Fibroblast of lung (primary cell): Measurements from ENCODE around the gene AKAP10. TPM values are rescaled to one million over a fixed set of nuclear protein-coding genes. Genes with fewer than 3 reads are reported as not detected.

Experiments
- DNase-seq, 2 donors: peaks; one replicate each; pipeline versions ENCODE4 v3.0.0 to v3.0.0-alpha.2; 2010; ENCODE audit warnings: low read depth in 2 of 2
- H2AFZ ChIP-seq: 2 replicates; pipeline ENCODE4 v1.5.1; 2012; ENCODE audit warnings: low read length, control low read depth, inconsistent platforms
- H3K27ac ChIP-seq: 2 replicates; pipeline ENCODE4 v1.5.1; 2011; ENCODE audit warnings: low read length, control low read depth; ENCODE audit not compliant: insufficient read depth
- H3K27me3 ChIP-seq: 2 replicates; pipeline ENCODE4 v1.5.1; 2011; ENCODE audit warnings: mild to moderate bottlenecking, low read length; ENCODE audit not compliant: control insufficient read depth, insufficient read depth
- H3K36me3 ChIP-seq: 2 replicates; pipeline ENCODE4 v1.5.1; 2011; ENCODE audit warnings: low read length; ENCODE audit not compliant: control insufficient read depth, insufficient read depth
- H3K4me1 ChIP-seq: 2 replicates; pipeline ENCODE4 v1.5.1; 2011; ENCODE audit warnings: low read length; ENCODE audit not compliant: control insufficient read depth, insufficient read depth; ENCODE audit errors: extremely low read depth
- H3K4me2 ChIP-seq: 2 replicates; pipeline ENCODE4 v1.5.1; 2011; ENCODE audit warnings: low read length, control low read depth; ENCODE audit not compliant: insufficient read depth; ENCODE audit errors: extremely low read depth
- H3K4me3 ChIP-seq, 4 experiments: fragments of 200-600 bp in 1 of 4; sonication (generic) in 1 of 4; replicated peaks in 1 of 4; 2 replicates each; pipeline ENCODE4 v1.5.1; 2011 to 2016; ENCODE audit warnings: low read length in 4 of 4, low read depth in 3 of 4, mild to moderate bottlenecking in 3 of 4, control low read depth in 2 of 4, inconsistent platforms in 1 of 4, mixed read lengths in 1 of 4; ENCODE audit not compliant: insufficient read depth in 1 of 4; ENCODE audit errors: control extremely low read depth in 1 of 4
- H3K79me2 ChIP-seq: 2 replicates; pipeline ENCODE4 v1.5.1; 2012; ENCODE audit warnings: mild to moderate bottlenecking, low read length, inconsistent platforms; ENCODE audit not compliant: control insufficient read depth, insufficient read depth
- H3K9ac ChIP-seq: 2 replicates; pipeline ENCODE4 v1.5.1; 2011; ENCODE audit warnings: mild to moderate bottlenecking, low read length, control low read depth; ENCODE audit not compliant: insufficient read depth
- H3K9me3 ChIP-seq: 2 replicates; pipeline ENCODE4 v1.5.1; 2012; ENCODE audit warnings: low read depth, low read length; ENCODE audit not compliant: control insufficient read depth, insufficient read depth
- H4K20me1 ChIP-seq: 2 replicates; pipeline ENCODE4 v1.5.1; 2011; ENCODE audit warnings: low read length; ENCODE audit not compliant: control insufficient read depth, insufficient read depth; ENCODE audit errors: extremely low read depth
- EZH2 ChIP-seq: IDR thresholded peaks from 2 replicates; pipeline ENCODE4 v1.5.1; 2012; ENCODE audit warnings: low read length, control low read depth, mild to moderate bottlenecking; ENCODE audit errors: missing control alignments
- polyA plus RNA-seq, 2 donors: library from polyadenylated mRNA; depleted of rRNA in 1 of 2; stranded (reverse) in 1 of 2; unstranded in 1 of 2; fragments of >200 nt; gene quantifications; 2 replicates each; pipeline ENCODE4 v1.2.1, GENCODE V29; 2011 to 2012; ENCODE audit warnings: missing spikeins in 1 of 2
- total RNA-seq: library from RNA; depleted of rRNA; stranded (reverse); fragments of >200 nt; gene quantifications from 2 replicates; pipeline ENCODE4 v1.2.1, GENCODE V29; 2014
- TF ChIP-seq, protein P1 (sequence below), 2 donors: IDR thresholded peaks in 1 of 2; conservative IDR thresholded peaks in 1 of 2; 1 replicate in 1 of 2; 2 replicates in 1 of 2; pipeline ENCODE4 v1.5.1; 2011 to 2012; ENCODE audit warnings: low read length in 2 of 2, control low read depth in 1 of 2, inconsistent platforms in 1 of 2, low read depth in 1 of 2, mild to moderate bottlenecking in 1 of 2

The AKAP10 gene
- total and polyA plus RNA-seq, 2 donors (not counting 1 experiment from before 2014, with no cell fraction given): 19.0 to 29.2 TPM

DNA sequence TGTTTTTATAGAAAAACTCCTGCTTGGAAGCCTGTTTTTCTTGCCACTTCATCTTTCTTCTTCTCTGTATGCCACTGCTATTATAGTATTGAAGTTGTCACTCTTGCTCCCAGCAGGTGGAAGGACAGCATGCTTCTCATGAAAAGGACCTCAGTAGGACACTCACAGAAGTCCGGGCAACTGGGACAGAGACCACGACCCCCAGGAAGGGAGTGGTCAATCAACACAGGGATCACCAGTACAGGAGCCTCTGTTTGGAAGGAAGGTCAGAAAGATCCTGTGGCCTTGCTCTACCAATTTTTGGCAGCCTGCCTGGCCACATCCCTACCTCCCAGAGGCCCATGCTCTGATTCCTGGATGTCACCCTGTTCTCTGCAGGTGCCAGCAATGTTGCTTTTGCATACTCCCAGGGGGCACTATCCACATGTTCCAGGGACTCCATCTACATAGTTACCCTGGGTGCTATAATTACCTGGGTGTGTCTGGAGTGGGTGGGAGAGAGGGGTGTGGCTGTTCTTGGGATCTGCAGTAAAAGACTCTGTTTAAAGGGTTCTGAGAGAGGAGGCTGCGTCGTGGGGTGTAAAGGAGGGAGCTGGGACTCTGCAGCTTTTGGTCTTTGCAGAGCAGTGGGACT, 13.7 kb upstream of the AKAP10 start:
- Histone ChIP-seq H3K36me3 (no peaks in the 10 kb centered on the region), H3K27ac (no peak overlapping the region), H3K79me2 (no peaks in the 10 kb centered on the region), H2AFZ (no peak overlapping the region), H3K4me1 (no peaks in the 10 kb centered on the region), H3K9ac (no peak overlapping the region), H3K9me3 (no peaks in the 10 kb centered on the region), H3K4me2 (no peak overlapping the region), H4K20me1 (no peaks in the 10 kb centered on the region), H3K27me3 (no peaks in the 10 kb centered on the region), H3K4me3 (no peak overlapping the region)
- DNase-seq: no peak
- TF ChIP-seq, protein P1, sequence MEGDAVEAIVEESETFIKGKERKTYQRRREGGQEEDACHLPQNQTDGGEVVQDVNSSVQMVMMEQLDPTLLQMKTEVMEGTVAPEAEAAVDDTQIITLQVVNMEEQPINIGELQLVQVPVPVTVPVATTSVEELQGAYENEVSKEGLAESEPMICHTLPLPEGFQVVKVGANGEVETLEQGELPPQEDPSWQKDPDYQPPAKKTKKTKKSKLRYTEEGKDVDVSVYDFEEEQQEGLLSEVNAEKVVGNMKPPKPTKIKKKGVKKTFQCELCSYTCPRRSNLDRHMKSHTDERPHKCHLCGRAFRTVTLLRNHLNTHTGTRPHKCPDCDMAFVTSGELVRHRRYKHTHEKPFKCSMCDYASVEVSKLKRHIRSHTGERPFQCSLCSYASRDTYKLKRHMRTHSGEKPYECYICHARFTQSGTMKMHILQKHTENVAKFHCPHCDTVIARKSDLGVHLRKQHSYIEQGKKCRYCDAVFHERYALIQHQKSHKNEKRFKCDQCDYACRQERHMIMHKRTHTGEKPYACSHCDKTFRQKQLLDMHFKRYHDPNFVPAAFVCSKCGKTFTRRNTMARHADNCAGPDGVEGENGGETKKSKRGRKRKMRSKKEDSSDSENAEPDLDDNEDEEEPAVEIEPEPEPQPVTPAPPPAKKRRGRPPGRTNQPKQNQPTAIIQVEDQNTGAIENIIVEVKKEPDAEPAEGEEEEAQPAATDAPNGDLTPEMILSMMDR (conservative IDR thresholded peaks at IDR 0.05 in 1 of 2, IDR thresholded peaks at IDR 0.05 in 1 of 2; ENCODE audit: low read depth in 1 of 2, low read length in 2 of 2): no peak
- no peak for TF ChIP-seq EZH2

DNA sequence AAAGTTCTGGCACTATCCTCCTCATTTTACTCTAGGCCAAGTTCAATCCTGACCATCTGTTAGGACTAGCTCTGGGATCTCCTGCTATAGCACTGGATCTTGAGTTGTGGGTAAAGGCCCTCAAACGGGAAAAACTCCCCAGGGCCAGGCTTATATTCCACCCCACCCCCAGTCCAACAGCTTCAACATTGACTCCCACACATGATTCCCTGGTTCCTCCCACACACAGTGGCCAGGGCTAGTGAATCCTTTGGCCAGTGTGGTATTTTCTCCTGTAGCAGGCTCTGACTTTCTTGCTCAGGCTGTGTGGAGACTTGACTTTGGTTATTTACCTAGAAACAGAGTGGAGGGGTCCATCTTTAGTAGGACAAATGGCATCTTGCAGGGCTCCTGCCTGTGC, 10.3 kb upstream of the AKAP10 start:
- no peaks in the 10 kb centered on the region for H3K27me3 ChIP-seq
- no peaks in the 10 kb centered on the region for H3K79me2 ChIP-seq
- no peaks in the 10 kb centered on the region for H3K36me3 ChIP-seq
- no peak overlapping the region for H2AFZ ChIP-seq
- H3K27ac ChIP-seq: no peak overlapping the region
- H4K20me1 ChIP-seq: no peaks in the 10 kb centered on the region
- H3K4me2 ChIP-seq: no peak overlapping the region
- H3K9ac ChIP-seq: no peak overlapping the region
- H3K9me3 ChIP-seq: no peaks in the 10 kb centered on the region
- no peak for TF ChIP-seq EZH2
- TF ChIP-seq, protein P1 (conservative IDR thresholded peaks at IDR 0.05 in 1 of 2, IDR thresholded peaks at IDR 0.05 in 1 of 2; ENCODE audit: low read depth in 1 of 2, low read length in 2 of 2): no peak
- DNase-seq: no peak
- no peak overlapping the region for H3K4me3 ChIP-seq
- H3K4me1 ChIP-seq: no peaks in the 10 kb centered on the region

DNA sequence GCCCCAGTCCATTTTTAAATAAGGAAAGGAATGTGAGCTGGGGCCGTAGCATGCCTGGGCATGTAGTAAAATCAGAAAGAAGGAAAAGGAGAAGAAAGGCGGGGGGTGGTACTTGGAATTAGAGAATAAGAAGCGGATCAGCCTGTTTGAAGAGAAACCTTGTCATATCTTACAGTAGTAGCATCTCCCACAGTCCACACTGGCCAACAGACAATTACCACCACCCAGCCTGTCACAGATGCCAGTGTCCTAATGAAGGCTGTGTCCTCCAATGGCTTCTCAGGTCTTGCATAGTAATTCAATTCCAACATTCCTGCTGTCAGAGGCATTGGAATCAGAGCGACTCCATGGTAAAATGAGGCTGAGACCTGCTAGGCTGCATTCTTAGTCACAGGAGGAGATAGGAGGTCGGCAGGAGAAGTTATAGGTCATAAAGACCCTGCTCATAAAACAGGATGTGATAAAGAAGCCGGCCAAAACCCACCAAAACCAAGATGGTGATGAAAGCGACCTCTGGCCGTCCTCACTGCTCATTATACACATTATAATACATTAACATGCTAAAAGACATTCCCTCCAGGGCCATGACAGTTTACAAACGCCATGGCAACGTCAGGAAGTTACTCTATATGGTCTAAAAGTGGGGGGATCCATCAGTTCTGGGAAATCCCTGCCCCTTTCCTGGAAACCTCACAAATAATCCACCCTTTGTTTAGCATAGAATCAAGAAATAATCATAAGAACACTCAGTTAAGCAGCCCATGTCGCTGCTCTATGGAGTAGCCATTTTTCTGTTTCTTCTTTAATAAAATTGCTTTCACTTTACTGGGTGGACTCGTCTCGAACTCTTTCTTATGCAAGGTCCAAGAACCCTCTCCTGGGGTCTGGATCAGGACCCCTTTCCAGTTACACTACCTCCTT, 9.6 kb upstream of the AKAP10 start:
- DNase-seq: no peak
- no peak overlapping the region for H3K4me2 ChIP-seq
- H3K27me3 ChIP-seq: no peaks in the 10 kb centered on the region
- H3K9ac ChIP-seq: no peak overlapping the region
- no peak for TF ChIP-seq EZH2
- TF ChIP-seq, protein P1 (conservative IDR thresholded peaks at IDR 0.05 in 1 of 2, IDR thresholded peaks at IDR 0.05 in 1 of 2; ENCODE audit: low read depth in 1 of 2, low read length in 2 of 2): no peak
- H4K20me1 ChIP-seq: no peaks in the 10 kb centered on the region
- no peaks in the 10 kb centered on the region for H3K79me2 ChIP-seq
- H2AFZ ChIP-seq: no peak overlapping the region
- H3K4me3 ChIP-seq: no peak overlapping the region
- no peaks in the 10 kb centered on the region for H3K4me1 ChIP-seq
- H3K27ac ChIP-seq: no peak overlapping the region
- H3K9me3 ChIP-seq: no peaks in the 10 kb centered on the region
- no peaks in the 10 kb centered on the region for H3K36me3 ChIP-seq
